ENCODE results near the gene XYLT1. TPM values are rescaled to one million over a fixed set of nuclear protein-coding genes. Genes with fewer than 3 reads are reported as not detected.

Gene XYLT1
- polyA plus RNA-seq, 1 donor (not counting 4 experiments of a cell fraction or from before 2014, with no cell fraction given): 4.4 TPM

DNA sequence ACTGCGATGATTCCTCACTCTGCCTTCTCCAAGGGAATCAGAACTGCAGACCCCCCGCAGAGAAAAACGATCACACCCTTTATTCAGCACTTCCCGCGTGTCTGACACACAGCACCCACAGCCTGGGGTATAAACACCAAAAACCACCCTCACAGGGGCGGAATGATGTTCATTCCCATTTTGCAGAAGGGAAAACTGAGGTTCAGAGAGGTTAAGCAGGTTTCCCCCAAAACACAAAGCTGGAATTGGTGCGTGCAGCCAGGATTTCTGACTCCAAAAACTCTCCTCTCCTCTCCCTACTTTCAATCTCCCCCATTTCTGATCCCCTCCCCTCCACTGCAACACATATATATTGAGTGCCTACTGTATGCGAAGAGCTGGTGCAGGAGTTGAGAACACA is 55.8 kb downstream of the XYLT1 start:
- Histone ChIP-seq H3K4me2 (ENCODE audit: control insufficient read depth, extremely low read depth, insufficient read depth, low read depth, low read length) (no peak overlapping the region), H3K79me2 (ENCODE audit: control insufficient read depth, insufficient read depth, low read length) (no peaks in the 10 kb centered on the region), H3K4me1 (ENCODE audit: control insufficient read depth, extremely low read depth, insufficient read depth, low read length) (no peaks in the 10 kb centered on the region), H3K36me3 (ENCODE audit: control insufficient read depth in 2 of 2, extremely low read depth in 1 of 2, insufficient read depth in 2 of 2, low read length in 2 of 2) (no peaks in the 10 kb centered on the region), H3K9ac (ENCODE audit: control insufficient read depth, extremely low read depth, insufficient read depth, low read length) (no peak overlapping the region), H2AFZ (ENCODE audit: control insufficient read depth, low read length) (no peak overlapping the region), H3K9me3 (ENCODE audit: control insufficient read depth, low read depth, low read length) (no peaks in the 10 kb centered on the region), H4K20me1 (ENCODE audit: control insufficient read depth, extremely low read depth, insufficient read depth, low read length) (no peaks in the 10 kb centered on the region), H3K27ac (ENCODE audit: control insufficient read depth, insufficient read depth, low read length) (no peak overlapping the region), H3K27me3 (ENCODE audit: control insufficient read depth, extremely low read depth, insufficient read depth, low read length) (no peaks in the 10 kb centered on the region), H3K4me3 (ENCODE audit: control insufficient read depth in 2 of 3, extremely low read depth in 1 of 3, insufficient read depth in 2 of 3, low read depth in 1 of 3, low read length in 3 of 3) (no peak overlapping the region), H3K9me1 (ENCODE audit: control insufficient read depth, extremely low read depth, insufficient read depth, low read length) (no peaks in the 10 kb centered on the region)
- DNase-seq (ENCODE audit: low read depth, low spot score): no peak
- FAIRE-seq: no peak
- dilution Hi-C loops (cut with MboI; ENCODE audit: extremely low pct_ligation_motif_present, low sequenced_read_pairs): no loop called here
- TF ChIP-seq, protein P1, sequence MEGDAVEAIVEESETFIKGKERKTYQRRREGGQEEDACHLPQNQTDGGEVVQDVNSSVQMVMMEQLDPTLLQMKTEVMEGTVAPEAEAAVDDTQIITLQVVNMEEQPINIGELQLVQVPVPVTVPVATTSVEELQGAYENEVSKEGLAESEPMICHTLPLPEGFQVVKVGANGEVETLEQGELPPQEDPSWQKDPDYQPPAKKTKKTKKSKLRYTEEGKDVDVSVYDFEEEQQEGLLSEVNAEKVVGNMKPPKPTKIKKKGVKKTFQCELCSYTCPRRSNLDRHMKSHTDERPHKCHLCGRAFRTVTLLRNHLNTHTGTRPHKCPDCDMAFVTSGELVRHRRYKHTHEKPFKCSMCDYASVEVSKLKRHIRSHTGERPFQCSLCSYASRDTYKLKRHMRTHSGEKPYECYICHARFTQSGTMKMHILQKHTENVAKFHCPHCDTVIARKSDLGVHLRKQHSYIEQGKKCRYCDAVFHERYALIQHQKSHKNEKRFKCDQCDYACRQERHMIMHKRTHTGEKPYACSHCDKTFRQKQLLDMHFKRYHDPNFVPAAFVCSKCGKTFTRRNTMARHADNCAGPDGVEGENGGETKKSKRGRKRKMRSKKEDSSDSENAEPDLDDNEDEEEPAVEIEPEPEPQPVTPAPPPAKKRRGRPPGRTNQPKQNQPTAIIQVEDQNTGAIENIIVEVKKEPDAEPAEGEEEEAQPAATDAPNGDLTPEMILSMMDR (optimal IDR thresholded peaks at IDR 0.05 in 1 of 3, IDR thresholded peaks at IDR 0.05 in 1 of 3, conservative IDR thresholded peaks at IDR 0.05 in 1 of 3; ENCODE audit: extremely low read depth in 1 of 3, insufficient read depth in 2 of 3, low read length in 3 of 3): no peak
- no peak for TF ChIP-seq EZH2 (IDR thresholded peaks at IDR 0.05; ENCODE audit: low read length)

DNA sequence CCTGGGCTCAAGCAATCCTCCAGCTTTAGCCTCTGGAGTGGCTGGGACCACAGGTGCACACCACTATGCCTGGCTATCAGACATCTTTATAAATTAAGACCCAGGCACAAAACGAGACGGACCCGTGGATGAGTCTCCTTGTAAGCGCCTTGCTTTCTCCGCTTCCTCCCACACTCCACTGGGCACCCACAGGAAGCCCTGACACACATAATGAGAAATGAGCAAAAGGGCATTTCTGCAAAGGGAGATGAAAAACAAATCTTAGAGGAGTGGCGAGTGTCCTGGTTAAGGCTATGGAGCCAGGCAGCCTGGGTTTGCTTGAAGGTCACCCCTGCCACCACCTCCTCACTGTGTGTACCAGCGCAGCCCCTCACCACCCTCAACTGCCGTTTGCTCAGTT is 56.3 kb downstream of the XYLT1 start:
- no peaks in the 10 kb centered on the region for H3K27me3 ChIP-seq (ENCODE audit: control insufficient read depth, extremely low read depth, insufficient read depth, low read length)
- no peaks in the 10 kb centered on the region for H3K36me3 ChIP-seq (ENCODE audit: control insufficient read depth in 2 of 2, extremely low read depth in 1 of 2, insufficient read depth in 2 of 2, low read length in 2 of 2)
- H3K27ac ChIP-seq (ENCODE audit: control insufficient read depth, insufficient read depth, low read length): no peak overlapping the region
- H3K4me2 ChIP-seq (ENCODE audit: control insufficient read depth, extremely low read depth, insufficient read depth, low read depth, low read length): no peak overlapping the region
- dilution Hi-C loops (cut with MboI; ENCODE audit: extremely low pct_ligation_motif_present, low sequenced_read_pairs): no loop called here
- no peak for DNase-seq (ENCODE audit: low read depth, low spot score)
- H3K9ac ChIP-seq (ENCODE audit: control insufficient read depth, extremely low read depth, insufficient read depth, low read length): no peak overlapping the region
- no peaks in the 10 kb centered on the region for H4K20me1 ChIP-seq (ENCODE audit: control insufficient read depth, extremely low read depth, insufficient read depth, low read length)
- no peaks in the 10 kb centered on the region for H3K4me1 ChIP-seq (ENCODE audit: control insufficient read depth, extremely low read depth, insufficient read depth, low read length)
- no peaks in the 10 kb centered on the region for H3K79me2 ChIP-seq (ENCODE audit: control insufficient read depth, insufficient read depth, low read length)
- TF ChIP-seq EZH2 (IDR thresholded peaks at IDR 0.05; ENCODE audit: low read length): no peak
- TF ChIP-seq, protein P1 (optimal IDR thresholded peaks at IDR 0.05 in 1 of 3, IDR thresholded peaks at IDR 0.05 in 1 of 3, conservative IDR thresholded peaks at IDR 0.05 in 1 of 3; ENCODE audit: extremely low read depth in 1 of 3, insufficient read depth in 2 of 3, low read length in 3 of 3): no peak
- no peak for FAIRE-seq
- H3K9me1 ChIP-seq (ENCODE audit: control insufficient read depth, extremely low read depth, insufficient read depth, low read length): no peaks in the 10 kb centered on the region
- no peak overlapping the region for H2AFZ ChIP-seq (ENCODE audit: control insufficient read depth, low read length)
- no peaks in the 10 kb centered on the region for H3K9me3 ChIP-seq (ENCODE audit: control insufficient read depth, low read depth, low read length)
- no peak overlapping the region for H3K4me3 ChIP-seq (ENCODE audit: control insufficient read depth in 2 of 3, extremely low read depth in 1 of 3, insufficient read depth in 2 of 3, low read depth in 1 of 3, low read length in 3 of 3)
